Measurements from ENCODE around the gene CELA3A.

DNA sequence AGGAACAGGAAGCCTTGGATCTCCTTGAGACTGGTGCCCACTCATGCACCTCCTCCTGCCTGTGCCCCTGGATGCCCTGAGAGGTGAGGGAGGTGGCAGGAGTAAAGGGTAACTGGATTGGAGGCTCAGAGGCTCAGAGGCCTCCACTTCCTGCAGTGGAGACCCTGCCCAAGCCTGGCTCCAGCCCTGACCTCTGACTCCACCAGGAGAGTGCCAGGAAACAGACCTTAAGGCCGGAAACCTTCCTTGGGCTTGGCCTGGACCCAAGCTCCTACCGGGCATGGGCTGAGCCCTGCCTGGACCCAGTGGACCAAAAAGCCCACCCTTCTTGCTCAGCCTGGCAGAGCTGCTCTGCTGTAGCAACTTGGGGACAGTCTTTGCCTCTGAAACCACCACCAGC lies 39.7 kb upstream of the CELA3A start:
- no peak for TF ChIP-seq CTCF (IDR thresholded peaks at IDR 0.05; ENCODE audit: low read length)
- no peak for TF ChIP-seq EZH2phosphoT487 (IDR thresholded peaks at IDR 0.05; ENCODE audit: low read length)
- TF ChIP-seq EZH2 (optimal IDR thresholded peaks at IDR 0.05; ENCODE audit: low read depth, low read length): no peak

All from MM.1S (cell line).